Bronchial epithelial cell (primary cell): ENCODE data around the gene SNX9. TPM values are rescaled to one million over a fixed set of nuclear protein-coding genes. Genes with fewer than 3 reads are reported as not detected.

ENCODE experiments used
- DNase-seq: peaks from one replicate; pipeline ENCODE4 v3.0.0-alpha.2; 2010; ENCODE audit warnings: low read depth
- FAIRE-seq: peaks from 2 replicates; lab custom pipeline; 2011; peaks lifted over from hg19 to GRCh38; lab: Jason Lieb, UNC
- H3K27me3 ChIP-seq: 2 replicates; pipeline ENCODE4 v1.5.1; 2011; ENCODE audit warnings: low read length; ENCODE audit not compliant: control insufficient read depth, insufficient read depth
- H3K36me3 ChIP-seq: 2 replicates; pipeline ENCODE4 v1.5.1; 2011; ENCODE audit warnings: low read length; ENCODE audit not compliant: control insufficient read depth, insufficient read depth
- H3K4me3 ChIP-seq: 2 replicates; pipeline ENCODE4 v1.5.1; 2011; ENCODE audit warnings: mild to moderate bottlenecking, low read depth, low read length, control low read depth
- CTCF ChIP-seq: IDR thresholded peaks from 2 replicates; pipeline ENCODE4 v1.5.1; 2011; ENCODE audit warnings: mild to moderate bottlenecking, moderate library complexity, low read length, control low read depth, inconsistent platforms; ENCODE audit not compliant: insufficient read depth, severe bottlenecking
- total RNA-seq: library from RNA; depleted of rRNA; stranded (reverse); fragments of >200 nt; gene quantifications from 2 replicates; pipeline ENCODE4 v1.2.1, GENCODE V29; 2014

The SNX9 gene
- total RNA-seq, 1 donor from 2014 or later: 26.6 TPM

- Histone ChIP-seq H3K36me3 (peaks cover 17% of the 10 kb centered on the region), H3K27me3 (no peaks in the 10 kb centered on the region), H3K4me3 (no peak overlapping the region)
- TF ChIP-seq CTCF: no peak
- FAIRE-seq: no peak
- DNase-seq: no peak
Measured at GRCh38 chr6:157927011-157927410, 104.0 kb downstream of the SNX9 start.

- Histone ChIP-seq H3K36me3 (peaks cover 22% of the 10 kb centered on the region), H3K27me3 (no peaks in the 10 kb centered on the region), H3K4me3 (no peak overlapping the region)
- no peak for TF ChIP-seq CTCF
- FAIRE-seq (no peak), DNase-seq (no peak)
Measured at GRCh38 chr6:157928428-157928827, 105.4 kb downstream of the SNX9 start.

GRCh38 chr6:157929076-157929475 is 106.0 kb downstream of the SNX9 start:
- no peak overlapping the region for H3K4me3 ChIP-seq
- H3K27me3 ChIP-seq: no peaks in the 10 kb centered on the region
- DNase-seq (no peak), FAIRE-seq (no peak)
- peaks cover 23% of the 10 kb centered on the region for H3K36me3 ChIP-seq
- no peak for TF ChIP-seq CTCF

GRCh38 chr6:157929765-157930319 is 106.8 kb downstream of the SNX9 start:
- H3K4me3 ChIP-seq: no peak overlapping the region
- FAIRE-seq: no peak
- no peak for DNase-seq
- no peaks in the 10 kb centered on the region for H3K27me3 ChIP-seq
- H3K36me3 ChIP-seq: peaks cover 23% of the 10 kb centered on the region
- TF ChIP-seq CTCF: no peak

GRCh38 chr6:157935786-157936185 is 112.7 kb downstream of the SNX9 start:
- FAIRE-seq: no peak
- Histone ChIP-seq H3K27me3 (no peaks in the 10 kb centered on the region), H3K36me3 (peaks cover 17% of the 10 kb centered on the region), H3K4me3 (no peak overlapping the region)
- no peak for DNase-seq
- TF ChIP-seq CTCF: no peak

- FAIRE-seq: no peak
Measured at GRCh38 chr6:157937318-157937717, 114.3 kb downstream of the SNX9 start.

More at GRCh38 chr6:157937318-157937717, 114.3 kb downstream of the SNX9 start:
- DNase-seq: no peak
- H3K36me3 ChIP-seq: peaks cover 21% of the 10 kb centered on the region
- H3K4me3 ChIP-seq: no peak overlapping the region
- no peaks in the 10 kb centered on the region for H3K27me3 ChIP-seq
- no peak for TF ChIP-seq CTCF
